Islet of Langerhans (tissue), 1 donor: ENCODE measurements around the gene MTFP1.
"Not testable (repeated sequence)": the region's sequence is repeated elsewhere in the genome, so short reads cannot be mapped to it uniquely, and the experiment has no call there.

Experiments used
- FAIRE-seq: peaks from one replicate; lab custom pipeline; 2011; peaks lifted over from hg19 to GRCh38; lab: Jason Lieb, UNC

The MTFP1 gene

GRCh38 chr22:30455075-30455840 is 29.7 kb downstream of the MTFP1 start:
- FAIRE-seq: no peak

GRCh38 chr22:30457981-30458380 is 32.4 kb downstream of the MTFP1 start:
- no peak for FAIRE-seq

GRCh38 chr22:30459181-30460052 is 33.8 kb downstream of the MTFP1 start:
- no peak for FAIRE-seq

- FAIRE-seq: no peak
These were observed 34.6 kb downstream of the MTFP1 start for GRCh38 chr22:30460147-30460546.

GRCh38 chr22:30460555-30460954 is 35.0 kb downstream of the MTFP1 start:
- not testable (repeated sequence) for FAIRE-seq

- FAIRE-seq: no peak
These were observed 43.6 kb downstream of the MTFP1 start for GRCh38 chr22:30469165-30469564.

- no peak for FAIRE-seq
These were observed 45.1 kb downstream of the MTFP1 start for GRCh38 chr22:30470655-30471054.

GRCh38 chr22:30471616-30472318 is 46.2 kb downstream of the MTFP1 start, which contains the start of gene SEC14L3:
Gene SEC14L3, minus strand, starts transcription at chr22:30472017. Its CDS starts 59 bp downstream, at chr22:30471958.
- FAIRE-seq: no peak

- FAIRE-seq: no peak
These were observed 47.6 kb downstream of the MTFP1 start for GRCh38 chr22:30472994-30473720.

- FAIRE-seq: no peak
These were observed 48.6 kb downstream of the MTFP1 start for GRCh38 chr22:30474121-30474520.

- FAIRE-seq: peak; percentile 93
These were observed 49.3 kb downstream of the MTFP1 start for GRCh38 chr22:30474683-30475424.
